Measurements from ENCODE around the gene UBE2L3. TPM values are rescaled to one million over a fixed set of nuclear protein-coding genes. Genes with fewer than 3 reads are reported as not detected.

UBE2L3 gene
- total and polyA plus RNA-seq, 2 of the 13 experiments (the other 11 are each of a cell fraction or from before 2014, with no cell fraction given) = 30.2 to 58.1 TPM

DNA sequence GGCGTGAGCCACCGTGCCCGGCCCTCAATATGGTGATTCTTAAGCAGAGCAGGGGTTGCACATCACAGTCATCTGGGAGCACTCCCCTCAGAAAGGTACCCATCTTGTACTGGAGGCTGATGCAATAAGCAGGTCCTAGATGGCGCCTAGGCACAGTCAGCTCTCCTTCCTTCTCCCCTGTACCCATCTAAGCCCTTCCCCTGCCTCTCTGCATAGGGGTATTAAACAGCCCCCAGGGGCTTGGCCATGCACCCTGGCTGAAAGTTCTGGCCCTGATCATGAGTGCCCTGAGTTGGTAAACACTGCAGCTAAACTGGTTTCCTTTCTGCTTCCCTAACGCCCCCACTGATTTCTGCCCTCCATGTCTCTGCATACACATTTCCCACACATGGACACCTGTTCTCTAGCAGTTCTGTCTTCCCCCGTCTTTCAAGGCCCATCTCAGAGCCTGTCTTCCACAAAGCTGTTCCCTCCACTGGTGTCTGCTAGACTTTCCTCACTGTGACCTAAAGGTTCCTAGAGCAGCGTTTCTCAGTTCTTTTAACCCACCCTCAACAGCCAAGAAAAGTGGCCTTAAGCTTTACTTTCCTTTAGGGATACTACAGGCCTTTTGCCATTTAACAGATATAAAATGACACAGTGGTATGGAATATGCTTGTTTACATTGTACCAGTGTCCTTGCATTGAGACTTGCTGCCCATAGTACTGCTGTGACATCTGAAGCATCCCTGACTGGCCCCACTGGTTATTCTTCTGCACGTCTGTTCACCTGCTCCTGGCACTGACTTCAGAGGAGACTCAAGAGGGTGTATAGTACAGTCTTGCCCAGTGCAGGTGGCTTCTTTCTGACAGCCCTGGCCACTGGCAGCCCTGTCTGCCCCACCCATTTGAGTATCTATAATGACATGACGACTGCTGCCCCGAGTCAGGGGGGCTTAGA, 15.6 kb downstream of the UBE2L3 start:
- intact Hi-C loops (cut with micrococcal nuclease; ENCODE audit: unreplicated experiment) (no loop called here), in situ Hi-C loops (cut with HindIII; ENCODE audit: extremely low pct_ligation_motif_present, low pct_unique_long_range_greater_than_20kb) (no loop called here)
- ChIA-PET CTCF (ENCODE audit: low intra/inter-chr PET ratio, low total read pairs) (no interaction called here), POLR2A (no interaction called here)
- H3K4me1 ChIP-seq (ENCODE audit: insufficient read depth, low read length) = peaks cover 34% of the 10 kb centered on the region
- FAIRE-seq (no peak), ATAC-seq (no peak), DNase-seq (ENCODE audit: low spot score) (no peak)
- H3K9me3 ChIP-seq (ENCODE audit: low read length) = no peaks in the 10 kb centered on the region
- no peak for TF ChIP-seq ZNF329 (CRISPR knock-in tag; IDR thresholded peaks at IDR 0.05; ENCODE audit: low read depth)
- TF ChIP-seq, protein P1, sequence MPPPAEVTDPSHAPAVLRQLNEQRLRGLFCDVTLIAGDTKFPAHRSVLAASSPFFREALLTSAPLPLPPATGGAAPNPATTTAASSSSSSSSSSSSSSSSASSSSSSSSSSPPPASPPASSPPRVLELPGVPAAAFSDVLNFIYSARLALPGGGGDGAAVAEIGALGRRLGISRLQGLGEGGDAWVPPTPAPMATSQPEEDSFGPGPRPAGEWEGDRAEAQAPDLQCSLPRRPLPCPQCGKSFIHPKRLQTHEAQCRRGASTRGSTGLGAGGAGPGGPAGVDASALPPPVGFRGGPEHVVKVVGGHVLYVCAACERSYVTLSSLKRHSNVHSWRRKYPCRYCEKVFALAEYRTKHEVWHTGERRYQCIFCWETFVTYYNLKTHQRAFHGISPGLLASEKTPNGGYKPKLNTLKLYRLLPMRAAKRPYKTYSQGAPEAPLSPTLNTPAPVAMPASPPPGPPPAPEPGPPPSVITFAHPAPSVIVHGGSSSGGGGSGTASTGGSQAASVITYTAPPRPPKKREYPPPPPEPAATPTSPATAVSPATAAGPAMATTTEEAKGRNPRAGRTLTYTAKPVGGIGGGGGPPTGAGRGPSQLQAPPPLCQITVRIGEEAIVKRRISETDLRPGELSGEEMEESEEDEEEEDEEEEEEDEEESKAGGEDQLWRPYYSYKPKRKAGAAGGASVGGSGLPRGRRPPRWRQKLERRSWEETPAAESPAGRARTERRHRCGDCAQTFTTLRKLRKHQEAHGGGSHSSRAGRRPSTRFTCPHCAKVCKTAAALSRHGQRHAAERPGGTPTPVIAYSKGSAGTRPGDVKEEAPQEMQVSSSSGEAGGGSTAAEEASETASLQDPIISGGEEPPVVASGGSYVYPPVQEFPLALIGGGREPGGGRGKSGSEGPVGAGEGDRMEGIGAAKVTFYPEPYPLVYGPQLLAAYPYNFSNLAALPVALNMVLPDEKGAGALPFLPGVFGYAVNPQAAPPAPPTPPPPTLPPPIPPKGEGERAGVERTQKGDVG (CRISPR knock-in tag; IDR thresholded peaks at IDR 0.05; ENCODE audit: borderline replicate concordance) = no peak
- TF ChIP-seq, protein P2, sequence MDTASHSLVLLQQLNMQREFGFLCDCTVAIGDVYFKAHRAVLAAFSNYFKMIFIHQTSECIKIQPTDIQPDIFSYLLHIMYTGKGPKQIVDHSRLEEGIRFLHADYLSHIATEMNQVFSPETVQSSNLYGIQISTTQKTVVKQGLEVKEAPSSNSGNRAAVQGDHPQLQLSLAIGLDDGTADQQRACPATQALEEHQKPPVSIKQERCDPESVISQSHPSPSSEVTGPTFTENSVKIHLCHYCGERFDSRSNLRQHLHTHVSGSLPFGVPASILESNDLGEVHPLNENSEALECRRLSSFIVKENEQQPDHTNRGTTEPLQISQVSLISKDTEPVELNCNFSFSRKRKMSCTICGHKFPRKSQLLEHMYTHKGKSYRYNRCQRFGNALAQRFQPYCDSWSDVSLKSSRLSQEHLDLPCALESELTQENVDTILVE (CRISPR knock-in tag; IDR thresholded peaks at IDR 0.05) = no peak
- TF ChIP-seq ZNF263 (CRISPR knock-in tag; IDR thresholded peaks at IDR 0.05) = peak; percentile 71
- TF ChIP-seq GFI1 (CRISPR knock-in tag; IDR thresholded peaks at IDR 0.05; ENCODE audit: borderline replicate concordance) = no peak
- no peak for TF ChIP-seq SALL2 (CRISPR knock-in tag; IDR thresholded peaks at IDR 0.05)
- no peak for TF ChIP-seq ZNF343 (CRISPR knock-in tag; IDR thresholded peaks at IDR 0.05)
- no peak for TF ChIP-seq POLR2G (IDR thresholded peaks at IDR 0.05; ENCODE audit: low read depth, low read length)
- no peak for TF ChIP-seq ZNF382 (CRISPR knock-in tag; IDR thresholded peaks at IDR 0.05; ENCODE audit: borderline replicate concordance)
- no peak for TF ChIP-seq ZFP36L1 (CRISPR knock-in tag; IDR thresholded peaks at IDR 0.05)
- no peak for TF ChIP-seq NBN (conservative IDR thresholded peaks at IDR 0.05)
- TF ChIP-seq, protein P3, sequence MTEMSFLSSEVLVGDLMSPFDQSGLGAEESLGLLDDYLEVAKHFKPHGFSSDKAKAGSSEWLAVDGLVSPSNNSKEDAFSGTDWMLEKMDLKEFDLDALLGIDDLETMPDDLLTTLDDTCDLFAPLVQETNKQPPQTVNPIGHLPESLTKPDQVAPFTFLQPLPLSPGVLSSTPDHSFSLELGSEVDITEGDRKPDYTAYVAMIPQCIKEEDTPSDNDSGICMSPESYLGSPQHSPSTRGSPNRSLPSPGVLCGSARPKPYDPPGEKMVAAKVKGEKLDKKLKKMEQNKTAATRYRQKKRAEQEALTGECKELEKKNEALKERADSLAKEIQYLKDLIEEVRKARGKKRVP (CRISPR knock-in tag; IDR thresholded peaks at IDR 0.05) = peak in 1 of 2 experiments; percentile 37; a peak in 1 of 4 replicates
- TF ChIP-seq PTBP1 (IDR thresholded peaks at IDR 0.05; ENCODE audit: low read depth, low read length, poor library complexity, severe bottlenecking) = no peak
- TF ChIP-seq ZIK1 (CRISPR knock-in tag; IDR thresholded peaks at IDR 0.05; ENCODE audit: borderline replicate concordance, low read depth) = no peak
- no peak for TF ChIP-seq ZNF616 (CRISPR knock-in tag; IDR thresholded peaks at IDR 0.05; ENCODE audit: low read depth)
- H3K27me3 ChIP-seq (ENCODE audit: control insufficient read depth in 1 of 2, insufficient read depth in 2 of 2, low read length in 2 of 2) = no peaks in the 10 kb centered on the region
- no peak overlapping the region for H3K27ac ChIP-seq (ENCODE audit: extremely low read length, insufficient read depth, low read length)
- H3K4me2 ChIP-seq (ENCODE audit: low read depth, low read length) = no peak overlapping the region
- 93% methylated on average over 8 of the region's 10 CpGs for WGBS (ENCODE audit: low lambda C conversion rate)
- H4K20me1 ChIP-seq (ENCODE audit: insufficient read depth, low read length) = peaks cover 76% of the 10 kb centered on the region
- no peak overlapping the region for H3K4me3 ChIP-seq (replicated peaks in 1 of 3; ENCODE audit: insufficient read depth in 1 of 3, low read depth in 2 of 3, low read length in 3 of 3)
- peaks cover 7 to 22% of the 10 kb centered on the region in 2 experiments for H3K36me3 ChIP-seq (replicated peaks in 1 of 2; ENCODE audit: control insufficient read depth in 1 of 2, insufficient read depth in 2 of 2, low read length in 2 of 2)
- BruUV-seq (replicated peaks) = no TSS peak
- peaks cover 85% of the 10 kb centered on the region for H3K79me2 ChIP-seq (ENCODE audit: insufficient read depth, low read length)
- no peak overlapping the region for H3K9ac ChIP-seq (ENCODE audit: insufficient read depth, low read depth, low read length)
- no peak overlapping the region for H2AFZ ChIP-seq (ENCODE audit: low read length)
